PFSK-1 (cell line): ENCODE measurements around the gene GALNTL6.

Source experiments
- POLR2AphosphoS5 ChIP-seq: IDR thresholded peaks from 2 replicates; pipeline ENCODE4 v1.6.1; 2012; ENCODE audit warnings: low read depth, mild to moderate bottlenecking, control low read depth, low read length, moderate library complexity
- REST ChIP-seq, 2 experiments: IDR thresholded peaks; 2 replicates each; pipeline versions ENCODE4 v1.6.1 to v1.8.0; 2011 to 2012; ENCODE audit warnings: low read depth in 2 of 2, low read length in 2 of 2, control low read depth in 1 of 2, inconsistent platforms in 1 of 2, mild to moderate bottlenecking in 1 of 2, moderate library complexity in 1 of 2; ENCODE audit not compliant: insufficient read depth in 1 of 2
- TAF1 ChIP-seq: IDR thresholded peaks from 2 replicates; pipeline ENCODE4 v1.6.1; 2012; ENCODE audit warnings: low read length, control low read depth, borderline replicate concordance; ENCODE audit not compliant: insufficient read depth

- TF ChIP-seq POLR2AphosphoS5 (no peak), TAF1 (no peak), REST (IDR thresholded peaks at IDR 0.05; ENCODE audit: insufficient read depth in 1 of 2, low read depth in 2 of 2, low read length in 2 of 2) (no peak)
These were observed 389.4 kb downstream of the GALNTL6 start for GRCh38 chr4:172202480-172203076.
